GM18873 (cell line): Measurements from ENCODE around the gene MEMO1.
"Not testable (repeated sequence)": the region's sequence is repeated elsewhere in the genome, so short reads cannot be mapped to it uniquely, and the experiment has no call there.

Experiments used
- ATAC-seq: cut with Tn5 transposase; IDR thresholded peaks from one replicate; pipeline ENCODE4 v1.9.1; 2021; ENCODE audit warnings: mild to moderate bottlenecking, moderate library complexity, moderate number of reproducible peaks; ENCODE audit not compliant: unreplicated experiment, low FRiP score

MEMO1 gene

DNA sequence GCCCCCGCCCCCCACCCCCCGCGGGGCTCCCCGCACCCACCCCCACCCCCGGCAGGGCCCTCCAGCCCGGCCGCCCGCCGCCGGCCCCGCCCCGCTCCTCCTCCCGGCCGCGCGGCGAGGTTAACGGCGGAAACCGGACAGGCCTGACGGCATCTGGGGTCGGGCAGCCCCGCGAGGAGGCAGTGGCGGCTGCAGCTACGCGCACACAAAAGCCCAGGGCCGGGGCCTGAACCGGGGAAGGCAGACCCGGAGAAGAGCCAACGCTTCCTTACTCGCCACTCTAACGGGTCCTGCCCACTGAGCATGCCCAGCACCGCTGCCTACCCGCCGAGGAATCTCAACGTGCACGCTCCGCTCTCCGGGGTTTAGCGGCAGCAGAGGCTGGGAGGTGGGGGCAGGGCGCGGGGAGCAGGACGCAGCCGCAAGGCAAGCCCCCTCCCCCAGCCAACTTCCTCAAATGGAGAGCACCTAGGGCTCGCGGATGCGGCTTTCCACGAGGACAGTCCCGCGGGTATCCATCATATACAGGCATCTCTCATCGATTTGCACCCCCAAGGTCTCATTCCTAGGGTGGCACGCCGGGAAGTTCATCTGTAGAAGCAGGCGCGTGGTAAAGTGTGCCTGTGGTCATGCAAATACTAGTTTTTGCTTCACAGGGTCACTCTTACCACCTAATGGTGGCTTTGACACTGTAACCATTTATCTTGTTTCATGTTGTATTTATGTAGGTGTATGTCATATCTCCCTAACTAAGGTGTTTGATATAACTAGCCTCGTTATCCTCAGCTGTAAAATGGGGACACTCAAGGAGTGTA is at the start of gene MEMO1:
TSS of gene MEMO1 (minus strand) at position 339 of the 815 bp plus-strand sequence. CDS start 761 bp downstream, outside the sequence.
- peak; percentile 70 for ATAC-seq

- ATAC-seq = no peak
Measured at GRCh38 chr2:32060266-32060665, 49.5 kb upstream of the MEMO1 start.

DNA sequence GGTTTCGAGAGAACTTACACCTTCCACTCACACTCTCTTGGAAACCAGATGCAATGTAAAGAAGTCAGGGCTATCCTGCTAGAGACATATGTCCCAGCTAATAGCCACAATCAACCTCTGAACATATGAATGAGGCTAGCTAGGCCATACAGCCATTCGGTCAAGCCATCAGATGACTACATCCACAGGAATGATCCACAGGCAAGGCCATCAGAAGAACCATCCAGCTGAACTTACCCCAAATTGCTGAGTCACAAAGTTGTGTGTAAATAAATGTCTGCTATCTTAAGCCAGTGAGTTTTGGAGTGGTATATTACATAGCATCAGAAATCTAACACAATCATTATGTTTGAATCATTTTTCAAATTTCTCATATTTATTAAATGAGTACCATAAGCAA is 47.3 kb upstream of the MEMO1 start:
- no peak for ATAC-seq

- ATAC-seq = not testable (repeated sequence)
Measured at GRCh38 chr2:32054583-32054982, 43.8 kb upstream of the MEMO1 start.

GRCh38 chr2:32051836-32052439 is 41.1 kb upstream of the MEMO1 start:
- ATAC-seq = no peak

DNA sequence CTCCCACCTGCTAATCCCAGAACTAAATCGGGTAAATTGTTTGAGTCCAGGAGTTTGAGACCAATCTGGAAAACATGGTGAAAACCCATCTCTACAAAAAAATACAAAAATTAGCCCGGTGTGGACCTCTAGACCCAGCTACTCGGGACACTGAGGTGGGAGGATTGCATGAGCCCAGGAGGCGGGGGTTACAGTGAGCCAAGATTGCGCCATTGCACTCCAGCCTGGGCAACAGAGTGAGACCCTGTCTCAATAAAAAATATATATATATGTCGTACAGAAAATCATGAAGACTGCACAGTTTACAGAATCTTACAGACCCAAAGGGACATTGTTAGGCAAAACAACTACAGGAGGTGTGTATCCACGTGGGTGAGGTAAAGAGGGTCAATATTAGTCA is 32.8 kb upstream of the MEMO1 start:
- ATAC-seq = no peak

DNA sequence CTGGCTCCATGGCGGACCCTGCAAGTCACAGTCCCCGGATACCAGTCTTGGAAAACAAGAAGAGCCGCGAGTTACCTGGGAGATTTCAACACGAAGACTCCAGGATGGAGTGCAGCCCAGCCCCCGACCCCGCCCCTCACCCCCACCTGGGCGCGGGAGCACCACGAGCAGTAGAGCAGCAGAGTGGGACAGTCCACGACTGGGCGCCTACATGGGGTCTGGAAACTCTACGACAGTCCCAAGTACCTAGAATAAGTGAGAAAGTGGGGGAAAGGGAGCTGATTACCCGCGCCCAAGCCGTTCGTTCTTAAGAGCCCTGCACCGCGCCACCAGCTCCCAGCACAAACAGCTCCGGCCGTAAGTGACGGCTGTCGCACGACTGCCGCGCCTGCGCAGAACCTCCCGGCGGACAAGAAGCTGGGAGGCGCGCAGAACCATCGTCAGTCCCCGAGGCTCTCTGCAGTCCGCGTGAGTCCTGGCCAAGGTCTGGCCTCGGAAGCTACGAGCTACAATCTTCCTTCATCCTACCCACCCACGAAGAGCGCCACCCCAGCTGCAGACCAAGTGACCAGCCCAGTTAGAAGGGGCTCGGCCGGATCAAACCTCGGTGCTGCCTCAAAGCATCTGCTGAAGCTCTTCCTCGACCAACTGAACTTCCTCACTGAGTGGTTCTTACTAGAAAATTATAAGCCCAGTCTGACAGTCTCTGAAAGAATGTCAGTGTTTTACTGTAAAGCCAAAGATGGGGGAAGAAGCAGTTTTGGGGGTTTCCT is 28.8 kb upstream of the MEMO1 start, which contains the start of gene DPY30:
TSS of gene DPY30 (minus strand) at position 359 of the 773 bp plus-strand sequence. CDS start at position 10, 349 bp downstream.
- ATAC-seq = peak; percentile 75

GRCh38 chr2:32034198-32034887 is 23.5 kb upstream of the MEMO1 start:
- not testable (repeated sequence) for ATAC-seq

- not testable (repeated sequence) for ATAC-seq
Measured at GRCh38 chr2:32018789-32019482, 8.1 kb upstream of the MEMO1 start.

- ATAC-seq = no peak
Measured at GRCh38 chr2:32012872-32013271, 2.1 kb upstream of the MEMO1 start.

- no peak for ATAC-seq
Measured at GRCh38 chr2:32011485-32011960, 715 bp upstream of the MEMO1 start.

- peak; percentile 26 for ATAC-seq
Measured at GRCh38 chr2:32010280-32010669, 533 bp downstream of the MEMO1 start.

GRCh38 chr2:32009516-32010256 is 1.1 kb downstream of the MEMO1 start:
- peak; percentile 2 for ATAC-seq

- no peak for ATAC-seq
Measured at GRCh38 chr2:32008805-32009515, 1.8 kb downstream of the MEMO1 start.

GRCh38 chr2:32007121-32007391 is 3.8 kb downstream of the MEMO1 start:
- no peak for ATAC-seq

GRCh38 chr2:32005371-32005976 is 5.3 kb downstream of the MEMO1 start:
- no peak for ATAC-seq

- ATAC-seq = no peak
Measured at GRCh38 chr2:32003791-32004190, 7.0 kb downstream of the MEMO1 start.

GRCh38 chr2:32002406-32002805 is 8.4 kb downstream of the MEMO1 start:
- no peak for ATAC-seq
